Measurements from ENCODE around the gene RPAP2. TPM values are rescaled to one million over a fixed set of nuclear protein-coding genes. Genes with fewer than 3 reads are reported as not detected.

RPAP2 gene
- total RNA-seq, 1 donor = 9.9 TPM

DNA sequence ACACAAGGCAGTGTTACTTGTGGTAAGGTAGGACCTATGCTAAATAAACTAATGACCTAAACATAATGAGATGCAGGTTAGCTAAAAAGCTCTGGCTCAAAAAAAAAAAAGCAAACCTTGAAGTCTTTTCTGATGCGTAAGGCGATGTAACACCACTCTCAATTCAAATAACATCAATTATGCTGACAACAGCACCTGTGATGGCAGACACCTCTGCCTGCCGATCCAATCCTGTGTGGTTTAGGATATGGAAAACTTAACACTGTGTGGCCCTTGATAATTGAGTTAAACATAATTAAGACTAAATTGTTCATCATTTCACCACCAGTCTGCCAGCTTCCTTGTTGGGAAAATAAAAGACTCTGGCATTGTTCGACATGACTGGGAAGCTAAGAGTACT, 9.1 kb downstream of the RPAP2 start:
- DNase-seq (ENCODE audit: low read depth) = no peak
- no peak overlapping the region for H3K4me3 ChIP-seq (ENCODE audit: low read depth, low read length)
- TF ChIP-seq, protein P1, sequence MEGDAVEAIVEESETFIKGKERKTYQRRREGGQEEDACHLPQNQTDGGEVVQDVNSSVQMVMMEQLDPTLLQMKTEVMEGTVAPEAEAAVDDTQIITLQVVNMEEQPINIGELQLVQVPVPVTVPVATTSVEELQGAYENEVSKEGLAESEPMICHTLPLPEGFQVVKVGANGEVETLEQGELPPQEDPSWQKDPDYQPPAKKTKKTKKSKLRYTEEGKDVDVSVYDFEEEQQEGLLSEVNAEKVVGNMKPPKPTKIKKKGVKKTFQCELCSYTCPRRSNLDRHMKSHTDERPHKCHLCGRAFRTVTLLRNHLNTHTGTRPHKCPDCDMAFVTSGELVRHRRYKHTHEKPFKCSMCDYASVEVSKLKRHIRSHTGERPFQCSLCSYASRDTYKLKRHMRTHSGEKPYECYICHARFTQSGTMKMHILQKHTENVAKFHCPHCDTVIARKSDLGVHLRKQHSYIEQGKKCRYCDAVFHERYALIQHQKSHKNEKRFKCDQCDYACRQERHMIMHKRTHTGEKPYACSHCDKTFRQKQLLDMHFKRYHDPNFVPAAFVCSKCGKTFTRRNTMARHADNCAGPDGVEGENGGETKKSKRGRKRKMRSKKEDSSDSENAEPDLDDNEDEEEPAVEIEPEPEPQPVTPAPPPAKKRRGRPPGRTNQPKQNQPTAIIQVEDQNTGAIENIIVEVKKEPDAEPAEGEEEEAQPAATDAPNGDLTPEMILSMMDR (IDR thresholded peaks at IDR 0.05; ENCODE audit: insufficient read depth, low read depth, low read length) = no peak

DNA sequence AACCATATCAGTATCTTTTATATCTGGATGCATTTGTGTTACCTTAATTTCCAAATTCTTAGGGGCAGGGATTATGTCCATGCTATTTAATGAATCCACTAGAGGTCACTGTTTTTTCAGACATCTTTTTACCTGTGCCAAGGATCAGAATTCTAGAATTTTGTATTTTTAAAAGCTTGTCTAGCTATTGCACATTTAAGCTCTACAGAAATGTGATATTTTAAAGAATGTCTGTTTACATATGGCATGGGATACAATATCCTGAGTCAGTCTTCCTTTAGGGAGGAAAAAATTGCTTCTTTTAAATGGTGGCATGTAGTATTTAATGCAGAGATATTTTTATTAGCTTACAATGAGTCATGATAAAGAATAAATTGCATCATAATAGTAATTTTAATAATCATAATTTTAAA, 11.3 kb downstream of the RPAP2 start:
- TF ChIP-seq, protein P1 (IDR thresholded peaks at IDR 0.05; ENCODE audit: insufficient read depth, low read depth, low read length) = peak; percentile 57
- H3K4me3 ChIP-seq (ENCODE audit: low read depth, low read length) = no peak overlapping the region
- DNase-seq (ENCODE audit: low read depth) = peak; percentile 39

DNA sequence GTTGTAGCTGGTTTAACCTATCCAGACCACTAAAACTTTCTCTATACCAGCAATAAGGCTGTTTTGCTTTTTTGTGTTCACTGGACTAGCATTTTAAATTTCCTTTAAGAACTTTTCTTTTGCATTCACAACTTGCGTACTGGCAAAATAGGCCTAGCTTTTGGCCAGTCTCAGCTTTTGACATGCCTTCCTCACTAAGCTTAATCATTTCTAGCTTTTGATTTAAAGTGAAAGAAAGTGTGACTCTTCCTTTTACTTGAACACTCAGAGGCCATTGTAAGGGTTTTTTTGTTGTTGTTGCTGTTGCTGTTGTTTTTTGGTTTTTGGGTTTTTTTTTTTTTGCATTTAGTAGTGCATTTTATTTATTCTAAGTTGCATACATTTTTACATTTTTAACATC, 15.2 kb downstream of the RPAP2 start:
- TF ChIP-seq, protein P1 (IDR thresholded peaks at IDR 0.05; ENCODE audit: insufficient read depth, low read depth, low read length) = no peak
- no peak for DNase-seq (ENCODE audit: low read depth)
- H3K4me3 ChIP-seq (ENCODE audit: low read depth, low read length) = no peak overlapping the region

DNA sequence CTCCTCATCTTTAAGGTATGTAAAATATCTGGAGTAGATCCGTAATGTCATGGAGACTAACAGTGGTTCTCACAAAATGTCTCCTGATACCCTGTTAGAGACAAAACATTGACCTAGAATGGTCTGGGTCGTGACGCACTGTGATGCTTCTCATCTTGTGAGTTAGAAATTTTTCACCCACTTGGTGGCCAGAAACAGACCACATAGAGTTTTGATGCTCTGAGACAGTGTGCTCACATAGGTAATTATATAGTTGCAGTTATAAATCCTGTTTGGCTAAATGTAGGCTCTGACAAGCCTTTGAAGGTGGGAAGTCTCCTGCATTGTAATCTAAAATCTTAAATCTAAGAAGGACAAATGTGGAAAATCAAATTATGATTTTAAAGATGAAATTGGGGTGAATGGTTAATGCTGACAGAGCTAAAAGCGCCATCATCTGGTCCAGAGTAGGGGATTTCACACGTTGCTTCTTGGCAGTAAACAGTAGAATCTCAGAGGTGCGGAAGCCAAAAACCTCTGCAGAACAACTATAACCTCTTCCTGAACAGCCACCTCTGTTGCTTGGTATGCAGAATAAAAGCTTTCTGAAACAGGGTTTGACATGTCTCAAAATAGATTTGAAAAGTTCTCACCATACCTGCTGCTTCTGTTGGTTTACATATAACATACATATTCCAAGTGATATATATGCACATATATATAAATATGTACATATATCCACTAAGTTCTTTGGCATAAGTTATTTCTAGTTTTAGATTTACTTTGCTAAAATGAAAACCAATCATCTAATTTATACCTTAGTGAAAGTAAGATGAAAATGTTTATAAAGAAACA, 17.1 kb downstream of the RPAP2 start:
- DNase-seq (ENCODE audit: low read depth) = no peak
- no peak overlapping the region for H3K4me3 ChIP-seq (ENCODE audit: low read depth, low read length)
- TF ChIP-seq, protein P1 (IDR thresholded peaks at IDR 0.05; ENCODE audit: insufficient read depth, low read depth, low read length) = no peak

DNA sequence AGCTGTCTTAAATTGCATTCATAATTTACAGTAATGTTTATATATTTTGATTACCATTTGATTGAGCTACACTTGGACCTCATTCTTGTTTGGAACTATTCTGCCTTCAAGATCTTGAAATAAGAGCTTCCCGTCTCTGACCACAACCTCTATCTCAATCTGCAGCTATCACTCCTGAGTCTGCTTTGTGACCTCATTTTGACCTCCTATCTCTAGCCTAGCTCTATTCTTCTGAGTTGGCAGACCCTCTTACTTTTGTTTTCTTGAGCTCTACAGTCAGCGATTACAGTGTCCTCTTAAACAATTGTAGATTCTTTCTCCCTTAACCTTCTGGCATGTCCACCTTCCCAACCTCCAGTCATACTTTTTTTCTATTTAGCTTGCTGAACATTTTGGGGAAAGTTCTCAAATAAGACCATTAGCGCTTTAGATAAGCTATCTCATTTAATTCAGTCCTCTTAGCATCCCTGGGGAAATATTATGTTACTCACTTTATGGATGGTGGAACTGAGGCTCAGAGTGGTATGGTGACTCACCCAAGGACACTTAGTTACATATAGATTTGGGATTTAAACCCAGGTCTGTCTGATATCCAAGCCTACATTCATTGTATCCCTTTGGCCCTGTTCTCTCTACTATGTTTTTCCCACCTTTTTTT, 19.1 kb downstream of the RPAP2 start:
- TF ChIP-seq, protein P1 (IDR thresholded peaks at IDR 0.05; ENCODE audit: insufficient read depth, low read depth, low read length) = no peak
- no peak for DNase-seq (ENCODE audit: low read depth)
- H3K4me3 ChIP-seq (ENCODE audit: low read depth, low read length) = no peak overlapping the region

DNA sequence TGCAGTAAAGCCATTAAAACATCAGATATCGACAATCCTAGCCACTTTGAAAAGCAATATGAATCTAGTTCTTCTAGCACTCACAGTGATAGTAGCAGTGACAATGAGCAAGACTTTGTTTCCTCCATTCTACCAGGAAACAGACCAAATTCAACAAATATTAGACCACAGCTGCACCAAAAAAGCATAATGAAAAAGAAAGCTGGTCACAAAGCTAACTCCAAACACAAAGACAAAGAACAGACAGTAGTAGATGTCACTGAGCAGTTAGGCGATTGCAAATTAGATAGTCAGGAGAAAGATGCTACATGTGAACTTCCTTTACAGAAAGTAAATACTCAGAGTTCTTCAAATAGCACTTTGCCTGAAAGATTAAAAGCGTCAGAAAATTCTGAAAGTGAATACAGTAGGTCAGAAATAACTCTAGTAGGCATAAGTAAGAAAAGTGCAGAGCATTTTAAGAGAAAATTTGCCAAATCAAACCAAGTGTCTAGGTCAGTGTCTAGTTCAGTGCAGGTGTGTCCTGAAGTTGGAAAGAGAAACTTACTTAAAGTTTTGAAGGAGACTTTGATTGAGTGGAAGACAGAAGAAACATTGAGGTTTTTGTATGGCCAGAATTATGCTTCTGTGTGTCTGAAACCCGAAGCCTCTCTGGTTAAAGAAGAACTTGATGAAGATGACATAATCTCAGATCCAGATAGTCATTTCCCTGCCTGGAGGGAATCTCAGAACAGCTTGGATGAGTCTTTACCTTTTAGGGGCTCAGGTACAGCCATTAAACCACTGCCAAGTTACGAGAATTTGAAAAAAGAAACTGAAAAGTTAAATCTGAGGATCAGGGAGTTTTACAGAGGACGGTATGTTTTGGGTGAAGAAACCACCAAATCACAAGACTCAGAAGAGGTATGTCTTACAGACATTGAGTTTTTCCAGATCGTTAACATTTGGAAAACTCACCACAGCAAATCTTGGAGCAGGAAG, 24.9 kb downstream of the RPAP2 start:
- no peak for DNase-seq (ENCODE audit: low read depth)
- H3K4me3 ChIP-seq (ENCODE audit: low read depth, low read length) = no peak overlapping the region
- TF ChIP-seq, protein P1 (IDR thresholded peaks at IDR 0.05; ENCODE audit: insufficient read depth, low read depth, low read length) = no peak

All from fibroblast of villous mesenchyme (primary cell).